ENCODE data around the gene MT4.

DNA sequence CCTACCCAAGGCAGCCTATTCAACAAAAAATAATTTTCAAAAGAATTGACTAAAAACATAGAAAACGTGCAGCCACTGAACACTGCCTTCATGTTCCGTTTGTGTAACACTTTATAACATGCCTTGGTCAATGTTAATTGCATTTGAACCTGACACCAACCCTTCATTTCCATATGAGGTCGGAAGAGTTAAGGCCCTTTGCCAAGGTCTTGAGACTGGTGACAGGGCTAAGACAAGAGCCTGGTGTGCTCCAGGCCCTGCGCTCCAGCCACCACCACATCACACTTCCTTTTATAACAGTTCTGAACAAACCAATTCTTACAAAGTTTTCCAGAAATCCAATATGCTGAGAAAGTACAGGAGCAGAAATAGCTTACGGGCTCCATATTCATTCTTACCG lies 49.2 kb upstream of the MT4 start:
- TF ChIP-seq, protein P1, sequence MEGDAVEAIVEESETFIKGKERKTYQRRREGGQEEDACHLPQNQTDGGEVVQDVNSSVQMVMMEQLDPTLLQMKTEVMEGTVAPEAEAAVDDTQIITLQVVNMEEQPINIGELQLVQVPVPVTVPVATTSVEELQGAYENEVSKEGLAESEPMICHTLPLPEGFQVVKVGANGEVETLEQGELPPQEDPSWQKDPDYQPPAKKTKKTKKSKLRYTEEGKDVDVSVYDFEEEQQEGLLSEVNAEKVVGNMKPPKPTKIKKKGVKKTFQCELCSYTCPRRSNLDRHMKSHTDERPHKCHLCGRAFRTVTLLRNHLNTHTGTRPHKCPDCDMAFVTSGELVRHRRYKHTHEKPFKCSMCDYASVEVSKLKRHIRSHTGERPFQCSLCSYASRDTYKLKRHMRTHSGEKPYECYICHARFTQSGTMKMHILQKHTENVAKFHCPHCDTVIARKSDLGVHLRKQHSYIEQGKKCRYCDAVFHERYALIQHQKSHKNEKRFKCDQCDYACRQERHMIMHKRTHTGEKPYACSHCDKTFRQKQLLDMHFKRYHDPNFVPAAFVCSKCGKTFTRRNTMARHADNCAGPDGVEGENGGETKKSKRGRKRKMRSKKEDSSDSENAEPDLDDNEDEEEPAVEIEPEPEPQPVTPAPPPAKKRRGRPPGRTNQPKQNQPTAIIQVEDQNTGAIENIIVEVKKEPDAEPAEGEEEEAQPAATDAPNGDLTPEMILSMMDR (IDR thresholded peaks at IDR 0.05): no peak
- no peak for TF ChIP-seq POLR2A (IDR thresholded peaks at IDR 0.05)
- TF ChIP-seq EP300 (IDR thresholded peaks at IDR 0.05): no peak

All from ovary (tissue), 3 donors.